ENCODE results near the gene GRB14.

- TF ChIP-seq CTCF (IDR thresholded peaks at IDR 0.05), result no peak
- no peak for TF ChIP-seq GABPA (IDR thresholded peaks at IDR 0.05; ENCODE audit: low read depth)
- no peak for TF ChIP-seq POLR2AphosphoS5 (IDR thresholded peaks at IDR 0.05; ENCODE audit: low read depth, low read length)
- no peak for TF ChIP-seq RXRA (IDR thresholded peaks at IDR 0.05; ENCODE audit: borderline replicate concordance, low read depth)
- no peak for TF ChIP-seq EP300 (IDR thresholded peaks at IDR 0.05; ENCODE audit: borderline replicate concordance in 1 of 2, low read depth in 1 of 2, low read length in 1 of 2)
- TF ChIP-seq RCOR1 (IDR thresholded peaks at IDR 0.05; ENCODE audit: low read length), result no peak
- no peak for TF ChIP-seq REST (IDR thresholded peaks at IDR 0.05; ENCODE audit: low read depth, low read length)
- no peak for TF ChIP-seq PBX3 (IDR thresholded peaks at IDR 0.05)
- TF ChIP-seq NFIC (IDR thresholded peaks at IDR 0.05; ENCODE audit: borderline replicate concordance), result no peak
- TF ChIP-seq SMC3 (IDR thresholded peaks at IDR 0.05; ENCODE audit: low read depth, low read length), result no peak
- no peak for TF ChIP-seq USF2 (IDR thresholded peaks at IDR 0.05; ENCODE audit: borderline replicate concordance, low read depth, low read length)
Measured at GRCh38 chr2:164567335-164567989, 53.8 kb downstream of the GRB14 start.

All from SK-N-SH (cell line).